Heart right ventricle (tissue), 16 donors: ENCODE measurements around the gene C19orf12. TPM values are rescaled to one million over a fixed set of nuclear protein-coding genes. Genes with fewer than 3 reads are reported as not detected.

Source experiments
- ATAC-seq, 8 donors: fragments of 200-7000 bp; cut with Tn5 transposase; one replicate each; pipeline ENCODE4 v1.9.1; 2020; ENCODE audit warnings: mild to moderate bottlenecking in 8 of 8, moderate library complexity in 8 of 8, moderate number of reproducible peaks in 1 of 8
- DNase-seq, 2 donors: peaks; one replicate each; pipeline ENCODE4 v3.0.0-alpha.2; 2020
- H3K27ac ChIP-seq, 10 donors: fragments of 200-600 bp; sonication (generic) in 2 of 10; one replicate each; pipeline versions ENCODE4 v1.5.0 to v1.8.0; 2020 to 2022; ENCODE audit warnings: mild to moderate bottlenecking in 3 of 10
- H3K27me3 ChIP-seq, 7 donors: fragments of 200-600 bp; one replicate each; pipeline ENCODE4 v1.8.0; 2021 to 2022; ENCODE audit warnings: mild to moderate bottlenecking in 2 of 7
- H3K36me3 ChIP-seq, 9 donors: fragments of 200-600 bp; sonication (generic) in 1 of 9; one replicate each; pipeline versions ENCODE4 v1.5.0 to v1.8.0; 2020 to 2022; ENCODE audit warnings: mild to moderate bottlenecking in 2 of 9
- H3K4me1 ChIP-seq, 9 donors: fragments of 200-600 bp; sonication (generic) in 1 of 9; one replicate each; pipeline versions ENCODE4 v1.5.0 to v1.8.0; 2020 to 2022; ENCODE audit warnings: mild to moderate bottlenecking in 4 of 9
- H3K4me3 ChIP-seq, 10 donors: fragments of 200-600 bp; sonication (generic) in 2 of 10; one replicate each; pipeline versions ENCODE4 v1.5.0 to v1.8.0; 2020 to 2022; ENCODE audit warnings: mild to moderate bottlenecking in 7 of 10, moderate library complexity in 2 of 10
- H3K9me3 ChIP-seq, 11 donors: fragments of 200-600 bp in 10 of 11; sonication (generic) in 2 of 11; one replicate each; pipeline versions ENCODE4 v1.5.0 to v1.8.0; 2013 to 2022; ENCODE audit warnings: mild to moderate bottlenecking in 2 of 11, control low read depth in 1 of 11, moderate library complexity in 1 of 11
- WGBS, 2 donors: extraction: QIAGEN DNeasy Blood & Tissue Kit; methylation state at CpG; one replicate each; pipeline ENCODE4 v1.1.7; 2013; ENCODE audit warnings: inconsistent platforms in 1 of 2; 5-methylcytosine and 5-hydroxymethylcytosine counted together
- intact Hi-C, 10 donors: fragments of 100-400 bp; cut with DNase I; formaldehyde crosslinking; loops; one replicate each; pipeline versions ENCODE4 v1.11.1 to v1.14.2; 2022
- polyA plus RNA-seq, 2 donors: library from polyadenylated mRNA; stranded (reverse); fragments of 200-250 nt; gene quantifications; one replicate each; pipeline ENCODE4 v1.2.3, GENCODE V29; 2013
- total RNA-seq, 10 donors: library from RNA; stranded (reverse); fragmentation: NEBNext Ultra II Directional in 3 of 10; extraction: Animal tissue kit (Norgen Biotek cat#: 25700) in 3 of 10; gene quantifications; one replicate each; pipeline versions ENCODE4 v1.2.1 to v1.2.4, GENCODE V29; 2021 to 2023
- TF ChIP-seq, protein P1 (sequence below), 9 donors: fragments of 200-600 bp; sonication (generic) in 2 of 9; IDR thresholded peaks; one replicate each; pipeline versions ENCODE4 v1.5.0 to v1.8.0; 2021 to 2022; ENCODE audit warnings: antibody characterized with exemption in 9 of 9, mild to moderate bottlenecking in 5 of 9, moderate library complexity in 1 of 9
- donor health status: Arrhythmogenic right ventricular cardiomyopathy.
- donor health status: ischemic (EF 13 %, LVEDD 7.1; RV severe dilation, severe dysfunction).
- donor health status: healthy with polysubstance abuse.
- donor health status: DM: no; HTN: yes; CAD: no.
- donor health status: DM: no; HTN: no; CAD: no.
- donor health status: ischemic (EF 25% LVEDD 6.9; RV normal size, moderate dysfunction).
- donor health status: ischemic (EF 25% LVEDD 5.7; RV mildly dilated, moderate dysfunction).
- donor health status: healthy.
- donor health status: DM: yes; HTN: yes; CAD: no.
- donor health status: Ischemic cardiomyopathy.
- donor health status: ischemic (EF 35%, LVEDD 5.7; RV mildly dilated, moderate dysfunction).
- donor health status: nonischemic (EF 11% LVEDD 7.7; RV severe dilation, severe dysfunction).
- donor health status: DM: yes; HTN: yes; CAD: no.
- donor health status: PGD.
- donor health status: ischemic (EF 29% LVEDD 5.4; RV normal size, mild dysfunction).
- donor health status: nonischemic (EF 23%, LVEDD 6.1; RV moderate dilation, normal function).

Gene C19orf12
- total and polyA plus RNA-seq, 12 donors, result 26.7 to 83.3 (median 38.3) TPM

DNA sequence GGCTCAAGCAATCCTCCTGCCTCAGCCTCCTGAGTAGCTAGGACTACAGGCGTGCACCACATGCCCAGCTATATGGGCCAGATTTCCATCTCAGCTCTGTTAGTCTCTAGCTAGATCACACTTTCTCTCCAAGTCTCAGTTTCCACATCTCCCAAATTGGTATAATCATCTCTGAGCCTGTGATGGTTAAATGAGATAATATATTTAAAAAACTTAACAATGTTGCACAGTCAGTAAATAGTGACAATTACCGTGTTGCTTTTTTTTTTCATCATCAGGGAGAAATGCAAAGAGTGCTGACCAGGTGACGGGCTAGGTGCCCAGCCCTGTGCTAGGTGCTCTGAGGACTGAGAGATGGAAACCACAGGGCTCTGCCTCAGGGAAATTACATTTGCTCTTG is 36.9 kb upstream of the C19orf12 start:
- no peak for ATAC-seq
- 94 to 95% methylated on average over 3 of the region's 3 CpGs for WGBS, 2 donors
- intact Hi-C loops, result no loop called here

DNA sequence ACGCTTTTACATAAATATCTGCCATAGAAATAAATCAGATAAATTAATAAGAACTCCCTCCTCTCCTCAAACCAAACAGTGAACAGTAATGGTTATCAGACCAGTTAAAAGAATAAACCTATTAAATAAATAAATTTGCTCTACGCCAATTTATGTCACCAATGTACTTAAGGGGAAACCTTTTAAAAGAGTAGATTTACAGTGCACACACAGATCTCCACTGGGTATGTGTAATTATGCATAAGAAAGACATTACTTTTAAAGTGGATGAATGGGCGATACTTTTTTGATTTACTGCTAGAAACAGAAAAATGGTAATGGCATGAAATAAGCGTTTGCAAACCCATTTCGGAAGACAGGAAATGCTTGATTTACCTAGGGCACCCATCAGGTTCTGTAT is 34.9 kb upstream of the C19orf12 start:
- intact Hi-C loops, result no loop called here
- Histone ChIP-seq H3K27ac (no peak overlapping the region), H3K27me3 (peaks cover 0 to 40% (median 0%) of the 10 kb centered on the region in 7 donors), H3K9me3 (no peaks in the 10 kb centered on the region), H3K36me3 (no peaks in the 10 kb centered on the region), H3K4me1 (no peaks in the 10 kb centered on the region), H3K4me3 (no peak overlapping the region)
- 85 to 90% methylated on average over 5 of the region's 5 CpGs for WGBS, 2 donors
- DNase-seq (no peak), ATAC-seq (no peak)
- TF ChIP-seq, protein P1, sequence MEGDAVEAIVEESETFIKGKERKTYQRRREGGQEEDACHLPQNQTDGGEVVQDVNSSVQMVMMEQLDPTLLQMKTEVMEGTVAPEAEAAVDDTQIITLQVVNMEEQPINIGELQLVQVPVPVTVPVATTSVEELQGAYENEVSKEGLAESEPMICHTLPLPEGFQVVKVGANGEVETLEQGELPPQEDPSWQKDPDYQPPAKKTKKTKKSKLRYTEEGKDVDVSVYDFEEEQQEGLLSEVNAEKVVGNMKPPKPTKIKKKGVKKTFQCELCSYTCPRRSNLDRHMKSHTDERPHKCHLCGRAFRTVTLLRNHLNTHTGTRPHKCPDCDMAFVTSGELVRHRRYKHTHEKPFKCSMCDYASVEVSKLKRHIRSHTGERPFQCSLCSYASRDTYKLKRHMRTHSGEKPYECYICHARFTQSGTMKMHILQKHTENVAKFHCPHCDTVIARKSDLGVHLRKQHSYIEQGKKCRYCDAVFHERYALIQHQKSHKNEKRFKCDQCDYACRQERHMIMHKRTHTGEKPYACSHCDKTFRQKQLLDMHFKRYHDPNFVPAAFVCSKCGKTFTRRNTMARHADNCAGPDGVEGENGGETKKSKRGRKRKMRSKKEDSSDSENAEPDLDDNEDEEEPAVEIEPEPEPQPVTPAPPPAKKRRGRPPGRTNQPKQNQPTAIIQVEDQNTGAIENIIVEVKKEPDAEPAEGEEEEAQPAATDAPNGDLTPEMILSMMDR (IDR thresholded peaks at IDR 0.05), result no peak

More for the DNA sequence above, 36.9 kb upstream of the C19orf12 start:
- TF ChIP-seq, protein P1 (IDR thresholded peaks at IDR 0.05), result no peak
- Histone ChIP-seq H3K4me3 (no peak overlapping the region), H3K27ac (no peak overlapping the region), H3K9me3 (no peaks in the 10 kb centered on the region), H3K27me3 (peaks cover 0 to 35% (median 0%) of the 10 kb centered on the region in 7 donors), H3K4me1 (no peaks in the 10 kb centered on the region), H3K36me3 (no peaks in the 10 kb centered on the region)
- DNase-seq, result no peak

DNA sequence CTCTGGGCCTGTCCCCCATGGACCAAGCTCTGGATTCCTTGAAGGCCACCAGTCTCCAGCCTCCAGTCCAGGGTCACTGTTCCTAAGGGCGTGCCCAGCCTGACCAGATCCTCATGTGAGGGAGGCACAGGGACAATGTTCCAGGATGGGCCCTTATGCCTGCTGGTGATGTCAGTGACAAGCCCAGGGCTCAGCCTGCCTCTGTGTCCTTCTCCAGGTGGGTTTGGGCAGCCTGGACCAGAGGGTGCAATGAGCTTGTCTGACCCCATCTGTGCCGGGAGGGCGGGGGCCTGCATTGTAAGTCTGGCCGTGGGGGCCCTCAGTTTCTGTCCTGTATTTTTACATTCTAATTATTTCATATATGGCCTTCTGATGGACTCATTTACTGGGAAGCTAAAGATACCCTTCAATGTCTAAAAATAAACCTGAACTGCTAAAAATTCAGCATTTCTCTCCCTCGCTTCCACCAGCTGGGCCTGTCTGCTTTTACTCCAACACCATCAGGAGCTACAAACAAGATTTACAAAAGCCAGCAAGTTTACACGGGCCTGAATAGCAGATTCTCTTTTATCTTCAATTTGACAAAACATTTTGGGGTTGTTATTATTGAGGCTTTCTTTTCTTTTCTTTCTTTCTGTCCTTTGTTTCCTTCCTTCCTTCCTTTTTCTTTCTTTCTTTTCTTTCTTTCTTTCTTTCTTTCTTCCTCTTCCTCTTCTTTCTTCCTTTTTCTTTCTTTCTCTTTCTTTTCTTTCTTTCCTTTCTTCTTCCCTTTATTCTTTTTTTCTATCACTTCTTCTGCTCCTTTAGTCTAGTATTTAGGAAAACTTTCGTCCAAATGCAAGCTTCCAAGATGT is 34.2 kb upstream of the C19orf12 start:
- TF ChIP-seq, protein P1 (IDR thresholded peaks at IDR 0.05), result no peak
- H3K36me3 ChIP-seq, result no peaks in the 10 kb centered on the region
- no peak overlapping the region for H3K4me3 ChIP-seq
- no peak for ATAC-seq
- H3K9me3 ChIP-seq, result no peaks in the 10 kb centered on the region
- H3K27me3 ChIP-seq, result peaks cover 0 to 44% (median 0%) of the 10 kb centered on the region in 7 donors
- no peaks in the 10 kb centered on the region for H3K4me1 ChIP-seq
- no peak for DNase-seq
- H3K27ac ChIP-seq, result no peak overlapping the region
- 74% methylated on average over 7 of the region's 7 CpGs for WGBS, 2 donors
- intact Hi-C loops, result loop anchor here in 1 of 10 donors (10.0 kb wide), 1 partner anchor 886 kb away; no protein-coding TSS in a partner anchor

- 62 to 68% methylated on average over 6 of the region's 6 CpGs for WGBS, 2 donors
- Histone ChIP-seq H3K4me3 (no peak overlapping the region), H3K27ac (no peak overlapping the region), H3K4me1 (no peaks in the 10 kb centered on the region), H3K27me3 (peaks cover 0 to 34% (median 0%) of the 10 kb centered on the region in 7 donors), H3K36me3 (no peaks in the 10 kb centered on the region), H3K9me3 (no peaks in the 10 kb centered on the region)
- TF ChIP-seq, protein P1 (IDR thresholded peaks at IDR 0.05), result no peak
- DNase-seq (no peak), ATAC-seq (no peak)
- intact Hi-C loops, result loop anchor here in 1 of 10 donors (10.0 kb wide), 1 partner anchor 890 kb away; no protein-coding TSS in a partner anchor
Observed at GRCh38 chr19:29745253-29745652, 30.2 kb upstream of the C19orf12 start.
